D721Med (cell line): ENCODE measurements around the gene FLNA.
"Not testable (repeated sequence)": the region's sequence is repeated elsewhere in the genome, so short reads cannot be mapped to it uniquely, and the experiment has no call there.

Experiments
- DNase-seq: peaks from one replicate; pipeline ENCODE4 v3.0.0; 2011; ENCODE audit warnings: low spot score; ENCODE audit not compliant: insufficient read length
- FAIRE-seq: peaks from 2 replicates; lab custom pipeline; 2011; peaks lifted over from hg19 to GRCh38; lab: Jason Lieb, UNC
- TF ChIP-seq, protein P1 (sequence below): IDR thresholded peaks from 2 replicates; pipeline ENCODE4 v1.5.1; 2012; ENCODE audit warnings: mild to moderate bottlenecking, control low read depth; ENCODE audit not compliant: insufficient read depth; ENCODE audit errors: missing control alignments

FLNA gene

DNA sequence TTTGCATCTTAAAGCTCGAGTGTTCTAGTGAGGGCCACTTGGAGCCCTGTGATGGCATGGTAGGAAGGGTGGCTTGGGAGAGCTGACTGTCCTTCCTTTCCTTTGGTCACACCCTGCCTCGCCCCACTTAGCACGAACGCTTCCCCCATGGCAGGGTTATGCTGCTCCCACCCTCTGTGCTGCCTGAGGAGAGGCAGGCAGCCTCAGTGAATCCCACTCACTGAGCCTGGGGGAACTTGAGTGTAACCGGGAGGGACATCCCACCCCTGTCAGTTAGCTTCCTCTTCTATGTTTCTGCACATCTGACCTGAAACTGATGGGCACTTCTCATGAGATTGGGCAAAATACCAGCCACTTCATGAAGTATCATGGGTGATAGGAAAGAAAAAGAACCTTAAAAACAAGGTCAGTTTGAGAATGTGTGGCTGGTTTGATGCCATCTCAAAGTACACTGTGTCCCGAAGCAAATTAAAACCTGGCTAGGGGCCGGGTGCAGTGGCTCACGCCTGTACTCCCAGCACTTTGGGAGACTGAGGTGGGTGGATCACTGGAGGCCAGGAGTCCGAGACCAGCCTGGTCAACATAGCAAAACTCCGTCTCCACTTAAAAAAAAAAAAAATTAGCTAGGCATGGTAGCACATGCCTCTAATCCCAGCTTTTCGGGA is 68.8 kb downstream of the FLNA start:
- DNase-seq: no peak
- TF ChIP-seq, protein P1, sequence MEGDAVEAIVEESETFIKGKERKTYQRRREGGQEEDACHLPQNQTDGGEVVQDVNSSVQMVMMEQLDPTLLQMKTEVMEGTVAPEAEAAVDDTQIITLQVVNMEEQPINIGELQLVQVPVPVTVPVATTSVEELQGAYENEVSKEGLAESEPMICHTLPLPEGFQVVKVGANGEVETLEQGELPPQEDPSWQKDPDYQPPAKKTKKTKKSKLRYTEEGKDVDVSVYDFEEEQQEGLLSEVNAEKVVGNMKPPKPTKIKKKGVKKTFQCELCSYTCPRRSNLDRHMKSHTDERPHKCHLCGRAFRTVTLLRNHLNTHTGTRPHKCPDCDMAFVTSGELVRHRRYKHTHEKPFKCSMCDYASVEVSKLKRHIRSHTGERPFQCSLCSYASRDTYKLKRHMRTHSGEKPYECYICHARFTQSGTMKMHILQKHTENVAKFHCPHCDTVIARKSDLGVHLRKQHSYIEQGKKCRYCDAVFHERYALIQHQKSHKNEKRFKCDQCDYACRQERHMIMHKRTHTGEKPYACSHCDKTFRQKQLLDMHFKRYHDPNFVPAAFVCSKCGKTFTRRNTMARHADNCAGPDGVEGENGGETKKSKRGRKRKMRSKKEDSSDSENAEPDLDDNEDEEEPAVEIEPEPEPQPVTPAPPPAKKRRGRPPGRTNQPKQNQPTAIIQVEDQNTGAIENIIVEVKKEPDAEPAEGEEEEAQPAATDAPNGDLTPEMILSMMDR: no peak
- FAIRE-seq: no peak

- DNase-seq: no peak
- TF ChIP-seq, protein P1: no peak
- FAIRE-seq: no peak
Measured at GRCh38 chrX:154304846-154305245, 69.6 kb downstream of the FLNA start.

DNA sequence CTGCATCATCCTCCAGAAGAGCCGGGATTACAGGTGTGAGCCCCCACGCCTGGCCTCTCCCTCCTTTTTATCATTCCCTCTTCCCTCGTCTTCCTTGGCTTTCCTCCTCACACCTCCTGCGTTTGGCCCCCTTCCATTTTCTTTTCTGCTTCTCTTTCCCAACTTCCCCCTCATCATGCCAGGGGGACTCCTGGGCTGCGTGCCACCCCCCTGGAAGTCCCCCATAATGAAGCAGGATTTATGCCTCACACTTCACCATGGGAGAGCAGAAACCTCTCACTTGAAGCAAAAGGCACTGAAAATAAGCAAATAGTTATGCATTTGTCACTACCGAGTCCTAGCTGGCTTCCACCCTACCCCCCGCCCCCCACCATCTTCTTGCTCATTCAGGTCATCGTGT is 71.0 kb downstream of the FLNA start:
- FAIRE-seq (no peak), DNase-seq (no peak)
- TF ChIP-seq, protein P1: no peak

- FAIRE-seq, DNase-seq: not testable (repeated sequence)
Measured at GRCh38 chrX:154302998-154303397, 71.4 kb downstream of the FLNA start.

GRCh38 chrX:154300816-154301215 is 73.6 kb downstream of the FLNA start:
- DNase-seq (no peak), FAIRE-seq (no peak)
- TF ChIP-seq, protein P1: no peak
